Islet precursor cell (in vitro differentiated cells): Measurements from ENCODE around the gene TRAPPC4.
"Not testable (repeated sequence)": the region's sequence is repeated elsewhere in the genome, so short reads cannot be mapped to it uniquely, and the experiment has no call there.

Experiments used
- DNase-seq: peaks from one replicate; pipeline ENCODE4 v3.0.0-alpha.2; 2018

Gene TRAPPC4

GRCh38 chr11:119014209-119014924 lies 4.2 kb upstream of the TRAPPC4 start:
- DNase-seq = no peak

GRCh38 chr11:119015054-119015611 lies 3.4 kb upstream of the TRAPPC4 start:
- no peak for DNase-seq

DNA sequence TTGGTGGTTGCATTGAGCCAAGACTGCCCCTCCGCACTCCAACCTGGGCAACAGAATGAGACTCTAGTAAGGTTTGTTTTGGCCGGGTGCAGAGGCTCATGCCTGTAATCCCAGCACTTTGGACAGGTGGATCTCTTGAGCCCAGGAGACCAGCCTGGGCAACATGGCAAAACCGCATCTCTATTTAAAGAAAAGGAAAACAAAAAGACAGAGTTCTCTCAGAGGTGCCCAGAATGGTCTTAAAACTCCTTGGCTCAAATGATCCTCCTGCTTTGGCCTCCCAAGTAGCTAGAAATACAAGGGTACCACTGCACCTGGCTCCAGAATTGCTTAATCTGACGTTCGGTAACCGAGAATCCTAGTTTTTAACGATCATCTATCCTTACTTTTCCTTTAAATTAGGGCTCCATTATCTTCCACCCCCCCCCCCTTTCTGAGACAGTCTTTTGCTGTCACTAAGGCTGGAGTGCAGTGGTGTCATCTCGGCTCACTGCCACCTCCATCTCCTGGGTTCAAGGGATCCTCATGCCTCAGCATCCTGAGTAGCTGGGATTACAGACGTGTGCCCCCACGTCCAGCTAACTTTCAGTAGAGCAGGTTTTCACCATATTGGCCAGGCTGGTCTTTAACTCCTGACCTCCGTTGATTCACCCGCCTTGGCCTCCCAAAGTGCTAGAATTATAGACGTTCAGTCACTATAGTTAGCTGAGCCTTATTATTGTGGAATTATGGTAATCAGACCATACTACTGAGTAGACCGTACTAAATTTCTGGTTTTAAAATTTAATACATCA lies 2.2 kb upstream of the TRAPPC4 start:
- no peak for DNase-seq

DNA sequence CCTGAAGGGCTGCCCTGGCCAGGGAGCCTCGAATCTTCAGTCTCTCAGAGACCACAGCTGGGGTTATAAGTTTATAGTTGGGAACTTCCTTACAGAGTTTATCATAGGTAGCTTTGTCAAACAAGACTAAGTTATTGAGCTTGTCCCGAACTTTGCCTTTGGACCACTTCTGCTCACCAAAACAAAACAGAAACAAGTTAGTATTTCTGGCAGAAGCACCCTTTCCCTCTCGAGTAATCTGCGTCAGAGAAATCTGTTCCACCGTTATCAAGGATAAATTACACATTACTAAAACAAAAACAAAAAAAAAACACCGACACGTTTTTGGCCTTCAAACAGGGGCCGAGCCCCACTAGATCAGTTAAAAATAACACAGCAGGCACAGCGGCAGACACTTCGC lies 1.2 kb upstream of the TRAPPC4 start:
- not testable (repeated sequence) for DNase-seq

DNA sequence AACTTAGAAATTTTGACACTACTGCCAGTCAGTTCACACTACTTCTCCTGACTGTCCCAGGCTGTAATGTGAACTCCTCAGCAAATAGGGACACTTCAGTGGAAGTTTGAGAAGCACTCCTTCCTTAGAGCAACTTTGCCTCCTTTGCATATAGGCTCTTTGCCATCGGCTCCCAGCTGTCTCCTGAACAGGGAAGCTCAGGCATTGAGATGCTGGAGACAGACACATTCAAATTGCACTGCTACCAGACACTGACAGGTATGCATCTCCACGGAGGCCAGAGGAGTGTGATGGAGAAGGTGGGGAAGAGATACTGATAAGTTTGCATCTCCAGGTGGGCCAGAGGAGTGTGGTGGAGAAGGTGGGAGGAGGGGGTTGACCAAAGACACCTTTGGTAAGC lies 1.4 kb downstream of the TRAPPC4 start:
- DNase-seq = no peak

GRCh38 chr11:119021631-119022030 lies 3.1 kb downstream of the TRAPPC4 start:
- no peak for DNase-seq

- DNase-seq = no peak
Observed at GRCh38 chr11:119023741-119024140, 5.2 kb downstream of the TRAPPC4 start.

DNA sequence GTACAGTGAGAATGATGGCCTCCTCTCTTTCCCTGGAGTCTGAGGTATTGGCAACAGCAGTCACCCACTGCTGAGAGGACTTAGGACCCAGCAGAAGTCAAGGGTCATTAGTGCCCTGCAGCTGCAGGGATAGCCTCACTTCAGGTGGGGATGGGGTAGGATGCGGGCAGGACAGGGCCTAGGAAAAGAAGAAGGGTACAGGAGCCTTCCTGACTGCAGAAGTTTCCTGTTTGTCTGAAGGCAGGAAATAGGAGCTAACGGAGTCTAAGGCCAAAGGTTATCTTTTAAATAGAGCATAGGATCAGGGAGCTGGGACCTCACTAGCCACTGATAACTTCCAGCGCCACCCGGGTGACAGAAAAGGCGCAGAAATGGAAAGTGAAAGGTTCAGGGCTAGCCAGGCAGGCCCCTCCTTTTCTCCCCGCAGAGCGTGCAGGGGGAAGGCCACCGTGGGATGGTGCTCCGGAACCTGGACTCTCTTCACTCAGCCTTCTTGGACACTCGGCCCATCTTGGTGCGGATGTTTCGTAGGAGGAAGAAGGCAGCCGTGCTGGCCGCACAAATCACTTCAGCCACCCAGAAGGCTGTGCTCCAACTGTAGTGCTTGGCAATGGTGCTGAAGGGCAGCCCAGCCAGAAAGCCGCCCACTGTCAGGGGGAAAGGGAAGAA lies 6.0 kb downstream of the TRAPPC4 start:
- no peak for DNase-seq

DNA sequence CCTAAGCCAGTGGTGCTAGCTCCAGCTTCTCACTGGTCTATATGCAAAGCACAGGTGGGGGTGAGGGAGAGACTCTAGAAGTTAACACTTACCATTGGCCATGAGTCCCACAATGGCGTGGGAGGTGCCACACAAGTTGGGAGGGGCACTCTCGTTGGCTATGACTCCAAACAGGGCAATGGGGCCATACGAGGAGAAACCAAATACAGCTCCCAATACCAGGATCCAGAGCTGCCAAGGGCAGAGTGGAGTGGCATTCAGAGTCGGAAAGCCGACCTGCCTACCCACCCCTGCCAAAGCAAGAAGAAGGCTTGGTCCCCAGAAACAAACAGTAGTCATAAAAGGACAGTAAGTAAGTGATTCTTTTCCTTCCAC lies 6.5 kb downstream of the TRAPPC4 start:
- no peak for DNase-seq

DNA sequence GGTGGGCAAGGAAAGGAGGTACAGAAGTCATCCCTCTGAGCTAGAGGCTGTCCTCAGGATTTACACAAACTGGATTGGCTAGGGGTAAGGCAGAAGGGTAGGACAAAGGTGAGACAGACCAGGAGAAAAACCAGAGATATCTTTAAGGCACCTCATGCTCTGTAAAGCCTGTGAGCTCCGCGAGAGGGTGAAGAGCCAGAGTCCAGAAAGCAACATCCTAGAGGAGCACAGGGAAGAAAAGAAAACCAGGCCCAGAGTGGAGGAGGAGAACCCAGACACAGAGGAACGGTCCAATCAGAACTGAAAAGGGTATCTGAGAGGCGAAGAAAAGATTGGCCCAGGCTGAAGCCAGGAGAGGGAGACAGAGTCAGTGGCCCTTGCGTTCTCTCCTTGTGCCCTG lies 7.0 kb downstream of the TRAPPC4 start:
- DNase-seq = no peak

- no peak for DNase-seq
Observed at GRCh38 chr11:119025978-119026766, 7.6 kb downstream of the TRAPPC4 start.

- DNase-seq = no peak
Observed at GRCh38 chr11:119026970-119027369, 8.4 kb downstream of the TRAPPC4 start.

GRCh38 chr11:119027561-119028345 lies 9.2 kb downstream of the TRAPPC4 start:
- DNase-seq = no peak

GRCh38 chr11:119028346-119029068 lies 9.9 kb downstream of the TRAPPC4 start:
- DNase-seq = no peak

GRCh38 chr11:119029069-119029339 lies 10.4 kb downstream of the TRAPPC4 start:
- no peak for DNase-seq

DNA sequence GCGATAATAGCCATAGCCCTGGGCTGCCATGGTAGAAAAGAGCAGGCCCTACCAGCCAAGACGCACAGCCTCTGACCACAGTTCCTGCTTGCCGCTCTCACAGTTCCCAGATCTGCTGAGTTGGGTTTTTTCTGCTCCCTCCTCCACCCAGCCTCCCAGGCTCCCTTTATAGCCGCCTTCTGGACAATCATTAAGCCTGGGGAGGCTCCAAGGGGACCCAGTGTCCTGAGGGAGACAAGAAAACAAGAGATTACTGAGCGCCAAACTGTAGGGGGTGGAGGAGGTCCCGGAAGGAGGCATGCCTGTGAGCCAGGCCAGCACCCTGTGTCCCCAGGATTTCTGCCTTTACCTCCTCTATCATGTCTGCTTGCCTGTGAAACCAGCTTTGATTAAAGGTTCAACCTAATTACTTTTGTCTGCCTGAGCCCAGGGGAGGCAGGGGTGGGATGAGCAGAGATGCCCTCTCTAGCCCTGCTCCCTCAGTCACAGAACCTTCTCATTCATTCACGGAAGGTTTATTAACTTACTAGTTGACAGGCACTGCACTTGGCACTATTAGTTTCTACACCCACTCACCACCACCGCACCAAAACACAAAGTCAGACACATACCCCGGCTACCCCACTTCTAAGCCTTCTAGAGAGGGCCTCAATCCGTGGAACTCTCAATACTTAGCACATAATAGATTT lies 10.9 kb downstream of the TRAPPC4 start:
- DNase-seq = peak; percentile 67

DNA sequence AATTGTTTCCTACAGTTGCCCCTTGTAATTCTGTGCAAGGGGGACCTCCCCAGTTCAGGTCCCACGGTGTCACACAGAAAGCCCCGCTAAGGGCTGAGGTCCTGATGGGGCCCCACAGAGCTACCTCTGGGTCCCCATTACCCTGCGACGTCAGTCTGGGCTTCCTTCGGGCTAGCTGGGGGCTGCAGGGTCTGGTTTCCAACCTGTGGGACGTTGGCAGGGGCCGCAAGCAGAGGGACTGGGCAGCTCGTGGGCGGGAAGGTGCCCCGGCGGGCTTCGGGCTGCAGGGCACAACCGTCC lies 11.4 kb downstream of the TRAPPC4 start:
- DNase-seq = no peak

- DNase-seq = peak; percentile 99
Observed at GRCh38 chr11:119030329-119031047, 11.9 kb downstream of the TRAPPC4 start, which contains the start of gene SLC37A4. Gene SLC37A4, minus strand, starts transcription at chr11:119030877.

- no peak for DNase-seq
Observed at GRCh38 chr11:119031912-119032280, 13.3 kb downstream of the TRAPPC4 start.

DNA sequence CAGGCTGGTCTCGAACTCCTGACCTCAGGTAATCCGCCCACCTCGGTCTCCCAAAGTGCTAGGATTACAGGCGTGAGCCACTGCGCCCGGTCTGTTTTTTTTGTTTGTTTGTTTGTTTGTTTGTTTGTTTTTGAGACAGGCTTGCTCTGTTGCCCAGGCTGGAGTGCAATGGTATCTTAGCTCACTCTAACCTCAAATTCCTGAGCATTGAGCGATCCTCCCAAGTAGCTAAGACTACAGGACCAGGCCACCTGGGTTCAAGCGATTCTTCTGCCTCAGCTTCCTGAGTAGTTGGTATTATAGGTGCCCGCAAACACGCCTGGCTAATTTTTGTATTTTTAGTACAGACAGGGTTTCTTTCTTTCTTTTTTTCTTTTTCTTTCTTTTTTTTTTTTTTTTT lies 14.9 kb downstream of the TRAPPC4 start:
- DNase-seq = peak; percentile 69
